ENCODE data around the gene ZFAND3.

- TF ChIP-seq, protein P1, sequence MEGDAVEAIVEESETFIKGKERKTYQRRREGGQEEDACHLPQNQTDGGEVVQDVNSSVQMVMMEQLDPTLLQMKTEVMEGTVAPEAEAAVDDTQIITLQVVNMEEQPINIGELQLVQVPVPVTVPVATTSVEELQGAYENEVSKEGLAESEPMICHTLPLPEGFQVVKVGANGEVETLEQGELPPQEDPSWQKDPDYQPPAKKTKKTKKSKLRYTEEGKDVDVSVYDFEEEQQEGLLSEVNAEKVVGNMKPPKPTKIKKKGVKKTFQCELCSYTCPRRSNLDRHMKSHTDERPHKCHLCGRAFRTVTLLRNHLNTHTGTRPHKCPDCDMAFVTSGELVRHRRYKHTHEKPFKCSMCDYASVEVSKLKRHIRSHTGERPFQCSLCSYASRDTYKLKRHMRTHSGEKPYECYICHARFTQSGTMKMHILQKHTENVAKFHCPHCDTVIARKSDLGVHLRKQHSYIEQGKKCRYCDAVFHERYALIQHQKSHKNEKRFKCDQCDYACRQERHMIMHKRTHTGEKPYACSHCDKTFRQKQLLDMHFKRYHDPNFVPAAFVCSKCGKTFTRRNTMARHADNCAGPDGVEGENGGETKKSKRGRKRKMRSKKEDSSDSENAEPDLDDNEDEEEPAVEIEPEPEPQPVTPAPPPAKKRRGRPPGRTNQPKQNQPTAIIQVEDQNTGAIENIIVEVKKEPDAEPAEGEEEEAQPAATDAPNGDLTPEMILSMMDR (conservative IDR thresholded peaks at IDR 0.05; ENCODE audit: low read length) = no peak
- TF ChIP-seq EZH2phosphoT487 (IDR thresholded peaks at IDR 0.05; ENCODE audit: borderline replicate concordance, low read depth, low read length) = no peak
These were observed 210.9 kb downstream of the ZFAND3 start for GRCh38 chr6:38030380-38030779.

Data from OCI-LY7 (cell line).